Colon (tissue), 2 donors: ENCODE measurements around the gene RALGDS.
"Not testable (repeated sequence)": the region's sequence is repeated elsewhere in the genome, so short reads cannot be mapped to it uniquely, and the experiment has no call there.

Source experiments
- FAIRE-seq: peaks from 2 replicates; lab custom pipeline; 2012; peaks lifted over from hg19 to GRCh38; lab: Jason Lieb, UNC
- donor health status: control.
- donor health status: control.

The RALGDS gene

GRCh38 chr9:133106511-133107244, 14.4 kb downstream of the RALGDS start:
- no peak for FAIRE-seq

GRCh38 chr9:133105461-133105770, 15.6 kb downstream of the RALGDS start:
- FAIRE-seq = no peak

GRCh38 chr9:133104718-133105460, 16.2 kb downstream of the RALGDS start:
- FAIRE-seq = no peak

- no peak for FAIRE-seq
Measured at GRCh38 chr9:133103987-133104505, 17.0 kb downstream of the RALGDS start.

GRCh38 chr9:133103183-133103986, 17.7 kb downstream of the RALGDS start:
- FAIRE-seq = no peak

GRCh38 chr9:133102190-133103021, 18.6 kb downstream of the RALGDS start:
- no peak for FAIRE-seq

- no peak for FAIRE-seq
Measured at GRCh38 chr9:133101356-133102189, 19.5 kb downstream of the RALGDS start.

GRCh38 chr9:133100506-133101355, 20.3 kb downstream of the RALGDS start:
- FAIRE-seq = no peak

GRCh38 chr9:133099726-133100505, 21.1 kb downstream of the RALGDS start:
- no peak for FAIRE-seq

GRCh38 chr9:133098871-133099270, 22.2 kb downstream of the RALGDS start:
- FAIRE-seq = no peak

- FAIRE-seq = no peak
Measured at GRCh38 chr9:133098104-133098754, 22.8 kb downstream of the RALGDS start.

- peak; percentile 14 for FAIRE-seq
Measured at GRCh38 chr9:133094842-133095393, 26.1 kb downstream of the RALGDS start.

- FAIRE-seq = not testable (repeated sequence)
Measured at GRCh38 chr9:133094351-133094750, 26.7 kb downstream of the RALGDS start.

- no peak for FAIRE-seq
Measured at GRCh38 chr9:133090752-133091385, 30.2 kb downstream of the RALGDS start.

GRCh38 chr9:133090187-133090586, 30.9 kb downstream of the RALGDS start:
- FAIRE-seq = no peak

GRCh38 chr9:133089271-133089671, 31.8 kb downstream of the RALGDS start:
- no peak for FAIRE-seq

- FAIRE-seq = no peak
Measured at GRCh38 chr9:133088756-133089155, 32.3 kb downstream of the RALGDS start.
